HepG2 (cell line): ENCODE results near the gene NTN5. TPM values are rescaled to one million over a fixed set of nuclear protein-coding genes. Genes with fewer than 3 reads are reported as not detected.
A peak's percentile ranks its signal among the peaks of the same experiment; 100 is the strongest.

Experiments
- ATF7 ChIP-seq, 2 experiments: fragments of 450-650 bp in 1 of 2; sonication (generic) in 1 of 2; formaldehyde crosslinking in 1 of 2; IDR thresholded peaks; 2 replicates each; pipeline versions ENCODE4 v1.4.0 to v1.6.1; 2016 to 2020; ENCODE audit warnings: antibody characterized with exemption in 1 of 2, mild to moderate bottlenecking in 1 of 2, missing genetic modification reagents in 1 of 2
- ELF1 ChIP-seq: sonication (generic); formaldehyde crosslinking; IDR thresholded peaks from 2 replicates; pipeline ENCODE4 v1.4.0; 2020; ENCODE audit warnings: missing genetic modification reagents
- GABPA ChIP-seq, 2 experiments: IDR thresholded peaks; 2 replicates each; pipeline ENCODE4 v1.6.1; 2011 to 2016; ENCODE audit warnings: low read depth in 2 of 2, low read length in 1 of 2, missing biosample characterization in 1 of 2, missing genetic modification characterization in 1 of 2
- IRF2 ChIP-seq: IDR thresholded peaks from 2 replicates; pipeline ENCODE4 v1.6.1; 2018; ENCODE audit warnings: missing genetic modification reagents, missing compliant biosample characterization
- JUNB ChIP-seq: sonication (generic); formaldehyde crosslinking; IDR thresholded peaks from 2 replicates; pipeline ENCODE4 v1.8.0; 2022; ENCODE audit warnings: missing genetic modification reagents, mild to moderate bottlenecking, borderline replicate concordance
- MTA1 ChIP-seq: sonication (generic); formaldehyde crosslinking; IDR thresholded peaks from 2 replicates; pipeline ENCODE4 v1.4.0; 2020; ENCODE audit warnings: missing genetic modification reagents, mild to moderate bottlenecking, borderline replicate concordance
- NR2C2 ChIP-seq: sonication (generic); formaldehyde crosslinking; IDR thresholded peaks from 2 replicates; pipeline ENCODE4 v1.4.0; 2020; ENCODE audit warnings: missing genetic modification reagents, mild to moderate bottlenecking, moderate library complexity, borderline replicate concordance
- POLR2AphosphoS5 ChIP-seq: IDR thresholded peaks from 2 replicates; pipeline ENCODE4 v1.6.1; 2012; ENCODE audit warnings: low read depth, low read length
- TBX2 ChIP-seq: sonication (generic); formaldehyde crosslinking; IDR thresholded peaks from 2 replicates; pipeline ENCODE4 v1.5.0; 2020; ENCODE audit warnings: missing genetic modification reagents, mild to moderate bottlenecking, borderline replicate concordance
- ZBTB10 ChIP-seq: sonication (generic); formaldehyde crosslinking; IDR thresholded peaks from 2 replicates; pipeline ENCODE4 v1.4.0; 2020; ENCODE audit warnings: missing genetic modification reagents, borderline replicate concordance
- ZNF142 ChIP-seq: sonication (generic); formaldehyde crosslinking; IDR thresholded peaks from 2 replicates; pipeline ENCODE4 v1.4.0; 2020; ENCODE audit warnings: missing genetic modification reagents
- polyA plus RNA-seq, 8 experiments: library from polyadenylated mRNA; depleted of rRNA in 3 of 8; stranded (reverse) in 7 of 8; unstranded in 1 of 8; fragments of >200 nt; fragmentation: Illumina TruSeq in 4 of 8; extraction: Trizol in 4 of 8; gene quantifications; 2 replicates each; pipeline versions ENCODE4 v1.2.1 to v1.2.3, GENCODE V29; 2011 to 2016; ENCODE audit warnings: low read depth in 4 of 8, missing spikeins in 1 of 8, mixed read lengths in 1 of 8; ENCODE audit not compliant: insufficient read depth in 1 of 8
- total RNA-seq, 5 experiments: library from RNA; depleted of rRNA; stranded (reverse); fragments of >200 nt; fragmentation: Illumina TruSeq; extraction: Trizol; gene quantifications; 2 replicates each; pipeline ENCODE4 v1.2.3, GENCODE V29; 2016; ENCODE audit warnings: low read depth in 1 of 5

The NTN5 gene
- total and polyA plus RNA-seq, 2 of the 13 experiments (the other 11 are each of a cell fraction or from before 2014, with no cell fraction given): 0.05 TPM; not detected in 1

- TF ChIP-seq MTA1 (CRISPR knock-in tag): no peak
- no peak for TF ChIP-seq POLR2AphosphoS5
- TF ChIP-seq ZBTB10: no peak
- TF ChIP-seq IRF2: no peak
- no peak for TF ChIP-seq JUNB
- peak; percentile 47; the same call in 1 of the 2 replicates for TF ChIP-seq NR2C2 (CRISPR knock-in tag)
- TF ChIP-seq ZNF142 (CRISPR knock-in tag): 0 out of 2 replicates have a peak, but pooled peaks have one; percentile 22
- 0 out of 2 replicates have a peak, but pooled peaks have one; percentile 9 for TF ChIP-seq ELF1 (CRISPR knock-in tag)
- peak; percentile 44; the same call in 1 of the 2 replicates for TF ChIP-seq ATF7 (IDR thresholded peaks at IDR 0.05)
- TF ChIP-seq ATF7 (CRISPR knock-in tag; IDR thresholded peaks at IDR 0.05): no peak
- no peak for TF ChIP-seq GABPA (IDR thresholded peaks at IDR 0.05; ENCODE audit: low read depth, low read length)
- TF ChIP-seq GABPA (CRISPR knock-in tag; IDR thresholded peaks at IDR 0.05; ENCODE audit: low read depth): peak; percentile 3
- no peak for TF ChIP-seq TBX2 (CRISPR knock-in tag)
Measured at GRCh38 chr19:48637948-48638830, 34.6 kb downstream of the NTN5 start (continued).
